ENCODE data around the gene C21orf58.

DNA sequence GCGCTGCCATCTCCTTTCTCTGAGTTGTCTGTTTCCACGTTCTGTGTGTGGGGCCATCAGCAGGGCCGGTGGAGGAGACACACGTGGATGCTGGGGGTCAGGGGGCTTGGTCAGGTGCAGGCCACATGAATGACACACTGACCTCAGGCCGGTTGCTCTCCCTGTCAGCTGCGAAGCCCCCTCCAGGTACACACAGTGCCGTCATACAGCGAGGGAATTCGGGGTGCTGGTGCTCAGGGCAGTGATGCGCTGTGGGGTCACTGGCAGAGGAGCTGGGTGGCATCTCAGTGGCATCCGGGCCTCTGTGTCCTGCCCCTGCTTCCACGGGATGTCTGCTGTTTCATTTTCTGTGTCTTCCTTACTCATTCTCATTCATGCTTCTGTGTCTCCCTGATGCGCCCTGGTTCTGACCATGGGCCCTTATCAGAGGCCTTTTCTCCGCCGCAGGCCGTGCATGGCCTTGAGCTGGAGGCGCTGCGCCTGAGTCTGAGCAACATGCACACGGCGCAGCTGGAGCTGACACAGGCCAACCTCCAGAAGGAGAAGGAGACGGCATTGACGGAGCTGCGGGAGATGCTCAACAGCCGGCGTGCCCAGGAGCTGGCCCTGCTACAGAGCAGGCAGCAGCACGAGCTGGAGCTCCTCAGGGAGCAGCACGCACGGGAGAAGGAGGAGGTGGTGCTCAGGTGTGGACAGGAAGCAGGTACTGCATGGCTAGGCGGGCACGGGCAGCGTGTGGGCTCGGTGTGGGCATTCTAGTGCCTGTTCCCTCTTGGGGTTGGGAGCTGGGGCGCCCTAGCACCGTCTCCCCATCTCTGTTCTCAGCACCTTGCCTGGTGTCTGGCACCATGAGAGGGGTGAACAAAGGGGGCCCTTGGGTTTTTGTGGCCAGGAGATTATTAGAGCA lies 22.9 kb upstream of the C21orf58 start:
- TF ChIP-seq, protein P1, sequence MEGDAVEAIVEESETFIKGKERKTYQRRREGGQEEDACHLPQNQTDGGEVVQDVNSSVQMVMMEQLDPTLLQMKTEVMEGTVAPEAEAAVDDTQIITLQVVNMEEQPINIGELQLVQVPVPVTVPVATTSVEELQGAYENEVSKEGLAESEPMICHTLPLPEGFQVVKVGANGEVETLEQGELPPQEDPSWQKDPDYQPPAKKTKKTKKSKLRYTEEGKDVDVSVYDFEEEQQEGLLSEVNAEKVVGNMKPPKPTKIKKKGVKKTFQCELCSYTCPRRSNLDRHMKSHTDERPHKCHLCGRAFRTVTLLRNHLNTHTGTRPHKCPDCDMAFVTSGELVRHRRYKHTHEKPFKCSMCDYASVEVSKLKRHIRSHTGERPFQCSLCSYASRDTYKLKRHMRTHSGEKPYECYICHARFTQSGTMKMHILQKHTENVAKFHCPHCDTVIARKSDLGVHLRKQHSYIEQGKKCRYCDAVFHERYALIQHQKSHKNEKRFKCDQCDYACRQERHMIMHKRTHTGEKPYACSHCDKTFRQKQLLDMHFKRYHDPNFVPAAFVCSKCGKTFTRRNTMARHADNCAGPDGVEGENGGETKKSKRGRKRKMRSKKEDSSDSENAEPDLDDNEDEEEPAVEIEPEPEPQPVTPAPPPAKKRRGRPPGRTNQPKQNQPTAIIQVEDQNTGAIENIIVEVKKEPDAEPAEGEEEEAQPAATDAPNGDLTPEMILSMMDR (IDR thresholded peaks at IDR 0.05; ENCODE audit: poor library complexity) = no peak
- TF ChIP-seq EZH2phosphoT487 (IDR thresholded peaks at IDR 0.05; ENCODE audit: low read depth, severe bottlenecking, unreplicated experiment) (no peak), EZH2 (IDR thresholded peaks at IDR 0.05; ENCODE audit: borderline replicate concordance) (no peak)
